ENCODE data around the gene SLC49A4.

SLC49A4 gene

DNA sequence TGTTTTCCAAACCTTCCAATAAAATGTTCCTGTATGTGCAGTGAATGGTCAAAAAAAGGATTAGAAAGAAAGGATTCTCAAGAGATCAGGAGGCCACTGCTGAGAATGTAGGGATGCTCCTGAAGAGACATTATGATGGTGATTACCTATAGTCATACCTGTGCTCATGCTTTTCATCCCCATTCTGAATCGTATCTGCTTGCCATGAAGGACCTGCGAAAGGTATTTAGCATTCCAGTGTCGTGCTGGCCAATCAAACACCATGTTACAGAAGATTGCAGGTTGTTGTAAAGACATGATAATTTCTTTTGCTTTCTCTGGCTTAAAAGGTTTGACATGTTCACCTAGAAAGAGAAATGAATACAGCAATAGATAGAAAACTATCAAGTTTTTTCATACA lies 17.3 kb upstream of the SLC49A4 start:
- Histone ChIP-seq H3K27me3 (ENCODE audit: insufficient read depth, low read length, poor library complexity, severe bottlenecking) (no peaks in the 10 kb centered on the region), H3K79me2 (ENCODE audit: insufficient read depth, low read length) (no peaks in the 10 kb centered on the region), H3K4me3 (ENCODE audit: low read length, poor library complexity, severe bottlenecking) (no peak overlapping the region), H2AFZ (ENCODE audit: low read length) (no peak overlapping the region), H3F3A (ENCODE audit: low read depth) (no peaks in the 10 kb centered on the region), H3K9me3 (ENCODE audit: insufficient read depth, low read depth, low read length) (no peaks in the 10 kb centered on the region), H3K9ac (ENCODE audit: low read depth, low read length, poor library complexity, severe bottlenecking) (no peak overlapping the region), H3K9me2 (replicated peaks; ENCODE audit: low read depth, low read length) (no peaks in the 10 kb centered on the region), H3K4me2 (ENCODE audit: low read depth, low read length, poor library complexity, severe bottlenecking) (no peak overlapping the region), H4K20me1 (ENCODE audit: insufficient read depth, low read length, poor library complexity, severe bottlenecking) (no peaks in the 10 kb centered on the region), H3K36me3 (ENCODE audit: insufficient read depth, low read length) (no peaks in the 10 kb centered on the region), H3K4me1 (ENCODE audit: insufficient read depth, low read length, poor library complexity, severe bottlenecking) (no peaks in the 10 kb centered on the region)
- TF ChIP-seq EZH2phosphoT487 (IDR thresholded peaks at IDR 0.05; ENCODE audit: borderline replicate concordance), result no peak
- TF ChIP-seq, protein P1, sequence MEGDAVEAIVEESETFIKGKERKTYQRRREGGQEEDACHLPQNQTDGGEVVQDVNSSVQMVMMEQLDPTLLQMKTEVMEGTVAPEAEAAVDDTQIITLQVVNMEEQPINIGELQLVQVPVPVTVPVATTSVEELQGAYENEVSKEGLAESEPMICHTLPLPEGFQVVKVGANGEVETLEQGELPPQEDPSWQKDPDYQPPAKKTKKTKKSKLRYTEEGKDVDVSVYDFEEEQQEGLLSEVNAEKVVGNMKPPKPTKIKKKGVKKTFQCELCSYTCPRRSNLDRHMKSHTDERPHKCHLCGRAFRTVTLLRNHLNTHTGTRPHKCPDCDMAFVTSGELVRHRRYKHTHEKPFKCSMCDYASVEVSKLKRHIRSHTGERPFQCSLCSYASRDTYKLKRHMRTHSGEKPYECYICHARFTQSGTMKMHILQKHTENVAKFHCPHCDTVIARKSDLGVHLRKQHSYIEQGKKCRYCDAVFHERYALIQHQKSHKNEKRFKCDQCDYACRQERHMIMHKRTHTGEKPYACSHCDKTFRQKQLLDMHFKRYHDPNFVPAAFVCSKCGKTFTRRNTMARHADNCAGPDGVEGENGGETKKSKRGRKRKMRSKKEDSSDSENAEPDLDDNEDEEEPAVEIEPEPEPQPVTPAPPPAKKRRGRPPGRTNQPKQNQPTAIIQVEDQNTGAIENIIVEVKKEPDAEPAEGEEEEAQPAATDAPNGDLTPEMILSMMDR (conservative IDR thresholded peaks at IDR 0.05; ENCODE audit: low read length), result no peak

DNA sequence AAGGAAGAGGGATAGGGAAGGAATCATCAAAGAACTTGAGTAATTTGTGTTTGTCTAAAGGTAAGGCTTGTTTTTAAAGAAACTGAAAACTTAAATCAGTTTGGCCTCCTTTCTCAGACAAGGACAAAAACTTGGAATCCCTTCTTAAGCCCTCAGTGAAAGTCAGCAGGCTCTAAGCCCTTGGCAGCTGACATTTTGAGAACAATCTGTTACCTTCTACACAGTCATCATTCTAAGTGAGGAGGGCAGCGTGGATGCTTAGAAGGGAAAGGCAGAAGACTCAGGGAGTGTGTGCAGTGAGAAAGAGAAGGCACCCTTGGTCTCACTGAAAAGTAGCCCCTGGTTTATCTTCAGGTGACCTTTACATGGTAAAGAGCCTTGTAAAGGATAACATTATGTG lies 12.1 kb upstream of the SLC49A4 start:
- Histone ChIP-seq H3K79me2 (ENCODE audit: insufficient read depth, low read length) (peaks cover 23% of the 10 kb centered on the region; the same call in 1 of the 2 replicates), H3K4me3 (ENCODE audit: low read length, poor library complexity, severe bottlenecking) (no peak overlapping the region), H3K4me1 (ENCODE audit: insufficient read depth, low read length, poor library complexity, severe bottlenecking) (peaks cover 28% of the 10 kb centered on the region), H2AFZ (ENCODE audit: low read length) (no peak overlapping the region), H4K20me1 (ENCODE audit: insufficient read depth, low read length, poor library complexity, severe bottlenecking) (no peaks in the 10 kb centered on the region), H3F3A (ENCODE audit: low read depth) (no peaks in the 10 kb centered on the region), H3K27me3 (ENCODE audit: insufficient read depth, low read length, poor library complexity, severe bottlenecking) (no peaks in the 10 kb centered on the region), H3K9me3 (ENCODE audit: insufficient read depth, low read depth, low read length) (no peaks in the 10 kb centered on the region), H3K9ac (ENCODE audit: low read depth, low read length, poor library complexity, severe bottlenecking) (no peak overlapping the region), H3K4me2 (ENCODE audit: low read depth, low read length, poor library complexity, severe bottlenecking) (no peak overlapping the region), H3K36me3 (ENCODE audit: insufficient read depth, low read length) (no peaks in the 10 kb centered on the region), H3K9me2 (replicated peaks; ENCODE audit: low read depth, low read length) (no peaks in the 10 kb centered on the region)
- TF ChIP-seq EZH2phosphoT487 (IDR thresholded peaks at IDR 0.05; ENCODE audit: borderline replicate concordance), result no peak
- TF ChIP-seq, protein P1 (conservative IDR thresholded peaks at IDR 0.05; ENCODE audit: low read length), result no peak

DNA sequence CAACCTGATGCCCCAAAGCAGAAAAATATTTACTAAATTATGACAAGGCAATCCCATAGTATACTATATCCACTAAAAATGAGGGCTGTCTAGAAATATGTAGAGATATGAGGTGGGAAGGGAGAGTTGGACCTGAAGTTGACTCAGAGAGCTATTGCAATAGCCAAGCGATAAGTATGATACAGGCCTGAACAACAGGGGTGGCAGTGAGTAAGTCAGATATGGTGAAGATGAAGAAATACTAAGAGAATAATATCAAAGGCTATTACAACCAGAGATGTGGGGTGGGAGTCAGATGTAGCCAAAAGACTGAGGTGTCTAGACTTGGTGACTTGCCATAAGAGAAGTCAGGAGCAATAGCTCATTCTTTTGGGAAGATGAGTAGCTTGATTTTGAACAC lies 10.4 kb upstream of the SLC49A4 start:
- H3K9me3 ChIP-seq (ENCODE audit: insufficient read depth, low read depth, low read length), result no peaks in the 10 kb centered on the region
- no peak overlapping the region for H3K4me2 ChIP-seq (ENCODE audit: low read depth, low read length, poor library complexity, severe bottlenecking)
- H3K79me2 ChIP-seq (ENCODE audit: insufficient read depth, low read length), result peaks cover 31% of the 10 kb centered on the region
- no peak overlapping the region for H2AFZ ChIP-seq (ENCODE audit: low read length)
- no peak for TF ChIP-seq EZH2phosphoT487 (IDR thresholded peaks at IDR 0.05; ENCODE audit: borderline replicate concordance)
- TF ChIP-seq, protein P1 (conservative IDR thresholded peaks at IDR 0.05; ENCODE audit: low read length), result no peak
- H3K27me3 ChIP-seq (ENCODE audit: insufficient read depth, low read length, poor library complexity, severe bottlenecking), result no peaks in the 10 kb centered on the region
- peaks cover 45% of the 10 kb centered on the region for H3K4me1 ChIP-seq (ENCODE audit: insufficient read depth, low read length, poor library complexity, severe bottlenecking)
- peaks cover 4% of the 10 kb centered on the region; the same call in 1 of the 2 replicates for H3F3A ChIP-seq (ENCODE audit: low read depth)
- no peak overlapping the region for H3K4me3 ChIP-seq (ENCODE audit: low read length, poor library complexity, severe bottlenecking)
- H3K9ac ChIP-seq (ENCODE audit: low read depth, low read length, poor library complexity, severe bottlenecking), result no peak overlapping the region
- no peaks in the 10 kb centered on the region for H3K9me2 ChIP-seq (replicated peaks; ENCODE audit: low read depth, low read length)
- H4K20me1 ChIP-seq (ENCODE audit: insufficient read depth, low read length, poor library complexity, severe bottlenecking), result no peaks in the 10 kb centered on the region
- no peaks in the 10 kb centered on the region for H3K36me3 ChIP-seq (ENCODE audit: insufficient read depth, low read length)
